GM13976 (cell line): ENCODE results near the gene GARRE1.
"Not testable (repeated sequence)": the region's sequence is repeated elsewhere in the genome, so short reads cannot be mapped to it uniquely, and the experiment has no call there.

Experiments
- DNase-seq: peaks from one replicate; pipeline ENCODE4 v3.0.0; 2012; ENCODE audit warnings: low spot score
- in situ Hi-C: fragments of 300-500 bp; cut with MboI; formaldehyde crosslinking; loops from one replicate; pipeline ENCODE4 v1.12.0; 2022; ENCODE audit warnings: low sequenced_read_pairs, mixed read lengths, inconsistent platforms; ENCODE audit not compliant: unreplicated experiment
- TF ChIP-seq, protein P1 (sequence below): IDR thresholded peaks from 2 replicates; pipeline ENCODE4 v1.5.1; 2012; ENCODE audit warnings: borderline replicate concordance, mild to moderate bottlenecking; ENCODE audit not compliant: insufficient read depth; ENCODE audit errors: extremely low read depth, missing control alignments, control extremely low read depth

Gene GARRE1, protein sequence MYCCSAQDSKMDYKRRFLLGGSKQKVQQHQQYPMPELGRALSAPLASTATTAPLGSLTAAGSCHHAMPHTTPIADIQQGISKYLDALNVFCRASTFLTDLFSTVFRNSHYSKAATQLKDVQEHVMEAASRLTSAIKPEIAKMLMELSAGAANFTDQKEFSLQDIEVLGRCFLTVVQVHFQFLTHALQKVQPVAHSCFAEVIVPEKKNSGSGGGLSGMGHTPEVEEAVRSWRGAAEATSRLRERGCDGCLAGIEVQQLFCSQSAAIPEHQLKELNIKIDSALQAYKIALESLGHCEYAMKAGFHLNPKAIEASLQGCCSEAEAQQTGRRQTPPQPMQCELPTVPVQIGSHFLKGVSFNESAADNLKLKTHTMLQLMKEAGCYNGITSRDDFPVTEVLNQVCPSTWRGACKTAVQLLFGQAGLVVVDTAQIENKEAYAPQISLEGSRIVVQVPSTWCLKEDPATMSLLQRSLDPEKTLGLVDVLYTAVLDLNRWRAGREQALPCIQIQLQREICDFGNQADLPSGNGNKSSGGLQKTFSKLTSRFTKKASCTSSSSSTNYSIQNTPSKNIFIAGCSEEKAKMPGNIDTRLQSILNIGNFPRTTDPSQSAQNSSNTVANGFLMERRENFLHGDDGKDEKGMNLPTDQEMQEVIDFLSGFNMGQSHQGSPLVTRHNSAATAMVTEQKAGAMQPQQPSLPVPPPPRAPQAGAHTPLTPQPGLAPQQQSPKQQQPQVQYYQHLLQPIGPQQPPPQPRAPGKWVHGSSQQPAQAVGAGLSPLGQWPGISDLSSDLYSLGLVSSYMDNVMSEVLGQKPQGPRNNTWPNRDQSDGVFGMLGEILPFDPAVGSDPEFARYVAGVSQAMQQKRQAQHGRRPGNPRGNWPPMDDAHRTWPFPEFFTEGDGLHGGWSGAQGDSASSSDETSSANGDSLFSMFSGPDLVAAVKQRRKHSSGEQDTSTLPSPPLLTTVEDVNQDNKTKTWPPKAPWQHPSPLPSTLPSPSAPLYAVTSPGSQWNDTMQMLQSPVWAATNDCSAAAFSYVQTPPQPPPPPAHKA (N-terminal part only)

DNA sequence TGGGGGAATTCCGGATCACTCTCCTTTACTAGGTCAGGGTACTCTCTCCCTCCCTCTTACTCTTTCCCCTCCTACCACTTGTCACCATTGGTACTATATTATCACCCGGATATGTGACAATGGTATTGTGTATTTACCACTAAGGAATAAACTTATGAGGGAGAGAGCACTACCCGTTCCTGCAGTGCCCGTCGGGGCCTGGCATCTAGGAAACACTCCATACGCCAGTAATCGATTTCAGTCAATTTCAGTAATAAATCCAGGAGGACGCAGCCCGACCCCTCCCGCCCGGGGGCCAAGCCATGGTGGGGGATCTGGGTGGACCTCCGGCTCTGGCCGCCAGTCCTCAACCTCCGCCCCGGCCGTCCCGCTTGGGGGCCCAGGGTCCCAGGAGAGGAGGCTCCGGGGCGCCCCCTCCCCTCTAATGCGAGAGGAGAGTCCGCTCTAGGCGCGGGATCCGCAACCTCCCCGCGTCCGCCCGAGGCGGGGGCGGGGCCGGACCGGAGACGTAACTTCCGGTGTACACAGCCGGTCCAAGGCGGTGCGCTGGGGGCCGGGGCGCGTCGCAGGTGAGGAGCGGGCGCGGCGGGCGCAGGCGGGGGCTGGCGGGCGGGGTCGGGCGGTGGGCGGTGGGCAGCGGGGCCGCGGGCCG lies at the start of gene GARRE1:
Gene GARRE1 (plus strand): TSS at position 509 of the 652 bp plus-strand sequence. CDS start 45,920 bp downstream, outside the sequence.
- in situ Hi-C loops, result no loop called here
- TF ChIP-seq, protein P1, sequence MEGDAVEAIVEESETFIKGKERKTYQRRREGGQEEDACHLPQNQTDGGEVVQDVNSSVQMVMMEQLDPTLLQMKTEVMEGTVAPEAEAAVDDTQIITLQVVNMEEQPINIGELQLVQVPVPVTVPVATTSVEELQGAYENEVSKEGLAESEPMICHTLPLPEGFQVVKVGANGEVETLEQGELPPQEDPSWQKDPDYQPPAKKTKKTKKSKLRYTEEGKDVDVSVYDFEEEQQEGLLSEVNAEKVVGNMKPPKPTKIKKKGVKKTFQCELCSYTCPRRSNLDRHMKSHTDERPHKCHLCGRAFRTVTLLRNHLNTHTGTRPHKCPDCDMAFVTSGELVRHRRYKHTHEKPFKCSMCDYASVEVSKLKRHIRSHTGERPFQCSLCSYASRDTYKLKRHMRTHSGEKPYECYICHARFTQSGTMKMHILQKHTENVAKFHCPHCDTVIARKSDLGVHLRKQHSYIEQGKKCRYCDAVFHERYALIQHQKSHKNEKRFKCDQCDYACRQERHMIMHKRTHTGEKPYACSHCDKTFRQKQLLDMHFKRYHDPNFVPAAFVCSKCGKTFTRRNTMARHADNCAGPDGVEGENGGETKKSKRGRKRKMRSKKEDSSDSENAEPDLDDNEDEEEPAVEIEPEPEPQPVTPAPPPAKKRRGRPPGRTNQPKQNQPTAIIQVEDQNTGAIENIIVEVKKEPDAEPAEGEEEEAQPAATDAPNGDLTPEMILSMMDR, result no peak
- DNase-seq, result peak; percentile 93

DNA sequence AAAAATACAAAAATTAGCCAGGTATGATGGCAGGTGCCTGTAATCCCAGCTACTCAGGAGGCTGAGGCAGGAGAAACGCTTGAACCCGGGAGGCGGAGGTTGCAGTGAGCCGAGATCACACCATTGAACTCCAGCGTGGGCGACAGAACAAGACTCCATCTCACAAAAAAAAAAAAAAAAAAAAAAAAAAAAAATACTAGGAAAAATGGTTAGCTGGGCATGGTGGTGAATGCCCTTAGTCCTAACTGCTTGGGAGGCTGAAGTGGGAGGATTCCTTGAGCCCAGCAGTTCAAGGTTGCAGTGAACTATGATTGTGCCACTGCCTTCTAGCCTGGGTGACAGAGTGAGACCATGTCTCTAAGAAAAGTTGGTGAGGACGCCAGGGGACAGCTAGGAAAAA lies 49.0 kb upstream of the GARRE1 start:
- in situ Hi-C loops, DNase-seq: not testable (repeated sequence)

DNA sequence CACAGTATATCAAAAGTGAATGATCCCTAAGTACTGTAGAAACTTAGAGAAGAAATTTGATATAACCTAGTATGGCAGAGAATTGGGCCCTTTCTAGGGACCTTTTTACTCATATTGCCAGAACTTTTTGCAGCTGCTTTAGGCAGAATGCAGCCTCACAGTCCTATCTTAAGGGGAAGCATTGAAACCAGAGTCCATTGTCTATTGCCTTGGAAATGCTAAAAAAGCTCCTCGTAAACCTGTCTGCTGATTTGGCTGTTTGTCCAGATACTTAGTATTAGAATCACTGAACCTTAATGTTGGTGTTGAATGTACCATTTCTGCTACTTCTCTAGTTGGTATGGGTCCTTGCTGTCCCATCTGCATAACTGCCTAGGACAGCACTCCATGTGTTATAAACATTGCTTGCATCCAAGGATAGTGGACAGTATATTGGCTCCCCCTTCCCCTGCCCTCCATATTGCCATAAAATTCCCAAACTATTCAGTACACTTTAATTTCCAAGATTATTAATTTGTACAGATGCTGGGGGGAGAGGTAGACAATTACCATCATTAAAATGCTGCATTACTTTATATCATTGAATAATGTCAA lies 46.0 kb upstream of the GARRE1 start:
- TF ChIP-seq, protein P1, result no peak
- in situ Hi-C loops, result no loop called here
- DNase-seq, result no peak

GRCh38 chr19:34209726-34210125 lies 44.6 kb upstream of the GARRE1 start:
- TF ChIP-seq, protein P1, result no peak
- in situ Hi-C loops, result no loop called here
- no peak for DNase-seq

GRCh38 chr19:34213283-34213682 lies 41.1 kb upstream of the GARRE1 start:
- DNase-seq, result no peak
- TF ChIP-seq, protein P1, result no peak
- in situ Hi-C loops, result no loop called here

DNA sequence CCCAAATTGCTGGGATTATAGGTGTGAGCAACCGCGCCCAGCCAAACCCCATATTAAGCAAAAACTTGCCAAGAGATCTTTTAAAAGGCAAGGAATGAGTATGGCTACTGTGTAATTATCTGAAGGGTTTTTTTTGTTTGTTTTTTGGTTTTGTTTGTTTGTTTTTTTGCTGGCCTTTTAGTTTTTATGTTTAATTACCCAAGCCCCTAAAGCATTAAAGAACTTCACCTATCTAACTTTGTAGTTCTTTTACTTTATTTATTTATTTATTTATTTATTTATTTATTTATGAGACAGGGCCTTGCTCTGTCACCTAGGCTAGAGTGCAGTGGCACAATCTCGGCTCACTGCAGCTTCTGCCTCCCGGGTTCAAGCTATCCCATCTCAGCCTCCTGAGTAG lies 40.3 kb upstream of the GARRE1 start:
- no peak for DNase-seq
- TF ChIP-seq, protein P1, result no peak
- in situ Hi-C loops, result no loop called here
